Globus pallidus (tissue), 1 donor: ENCODE data around the gene DAPK3.

Source experiments
- DNase-seq: peaks from one replicate; pipeline ENCODE4 v3.0.0-alpha.2; 2015; ENCODE audit warnings: low spot score

Gene DAPK3

GRCh38 chr19:3910105-3910504, 60.8 kb downstream of the DAPK3 start:
- no peak for DNase-seq
